ENCODE measurements around the gene NPIPA5.
"Not testable (repeated sequence)": the region's sequence is repeated elsewhere in the genome, so short reads cannot be mapped to it uniquely, and the experiment has no call there.

GRCh38 chr16:15395631-15396508 is 17.8 kb upstream of the NPIPA5 start, which contains the start of gene MPV17L:
- TF ChIP-seq CTCF, POLR2A, POLR2AphosphoS5, EP300 (IDR thresholded peaks at IDR 0.05): not testable (repeated sequence)
